Activated CD4-positive, alpha-beta T cell treated with anti-CD3 and anti-CD28 coated beads for 24 hours (primary cell): ENCODE data around the gene STN1.

Experiments
- DNase-seq, 2 donors: peaks; one replicate each; pipeline ENCODE4 v3.0.0-alpha.2; 2020; ENCODE audit warnings: low read depth in 2 of 2

Gene STN1, protein sequence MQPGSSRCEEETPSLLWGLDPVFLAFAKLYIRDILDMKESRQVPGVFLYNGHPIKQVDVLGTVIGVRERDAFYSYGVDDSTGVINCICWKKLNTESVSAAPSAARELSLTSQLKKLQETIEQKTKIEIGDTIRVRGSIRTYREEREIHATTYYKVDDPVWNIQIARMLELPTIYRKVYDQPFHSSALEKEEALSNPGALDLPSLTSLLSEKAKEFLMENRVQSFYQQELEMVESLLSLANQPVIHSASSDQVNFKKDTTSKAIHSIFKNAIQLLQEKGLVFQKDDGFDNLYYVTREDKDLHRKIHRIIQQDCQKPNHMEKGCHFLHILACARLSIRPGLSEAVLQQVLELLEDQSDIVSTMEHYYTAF

DNA sequence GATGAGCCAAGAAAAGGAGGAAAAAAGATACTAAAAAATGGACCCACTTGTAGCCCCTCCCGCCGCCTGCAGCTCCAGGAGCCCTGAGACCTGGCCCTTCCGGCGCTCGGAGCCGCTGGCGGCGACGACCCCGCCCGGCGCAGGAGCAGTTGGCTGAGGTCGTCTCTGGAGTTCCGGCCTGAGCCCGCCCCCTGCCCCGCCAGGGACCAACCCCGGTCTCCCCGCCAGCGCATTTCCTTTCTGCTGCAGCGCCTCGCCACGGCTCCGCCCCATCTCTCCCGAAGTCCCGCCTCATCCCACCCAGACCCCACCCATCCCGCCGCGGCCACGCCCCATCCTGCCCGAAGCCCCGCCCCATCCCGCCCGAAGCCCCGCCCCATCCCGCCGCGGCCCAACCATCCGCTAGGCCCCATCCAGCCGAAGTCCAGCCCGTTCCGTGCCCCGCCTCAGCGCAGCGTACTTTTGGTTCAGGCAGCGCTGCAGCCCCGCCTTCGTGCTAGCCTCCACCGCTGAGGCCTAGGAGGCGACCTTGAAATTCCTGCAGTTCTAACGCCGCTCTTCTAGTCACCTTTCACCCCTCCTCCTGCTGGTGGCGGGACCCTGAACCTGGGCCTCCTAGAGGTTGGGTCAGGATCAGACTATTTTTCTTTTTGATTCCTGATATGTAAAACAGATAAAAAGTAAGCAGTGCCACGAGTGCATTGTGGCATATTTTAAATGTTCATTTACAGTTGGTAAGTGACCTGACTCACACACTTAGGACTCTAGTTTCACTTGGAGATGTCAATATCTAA lies at the start of gene STN1:
Gene STN1 (minus strand): TSS at position 132 of the 794 bp plus-strand sequence. CDS start 590 bp downstream, outside the sequence.
- peak; percentile 91 to 94 for DNase-seq

DNA sequence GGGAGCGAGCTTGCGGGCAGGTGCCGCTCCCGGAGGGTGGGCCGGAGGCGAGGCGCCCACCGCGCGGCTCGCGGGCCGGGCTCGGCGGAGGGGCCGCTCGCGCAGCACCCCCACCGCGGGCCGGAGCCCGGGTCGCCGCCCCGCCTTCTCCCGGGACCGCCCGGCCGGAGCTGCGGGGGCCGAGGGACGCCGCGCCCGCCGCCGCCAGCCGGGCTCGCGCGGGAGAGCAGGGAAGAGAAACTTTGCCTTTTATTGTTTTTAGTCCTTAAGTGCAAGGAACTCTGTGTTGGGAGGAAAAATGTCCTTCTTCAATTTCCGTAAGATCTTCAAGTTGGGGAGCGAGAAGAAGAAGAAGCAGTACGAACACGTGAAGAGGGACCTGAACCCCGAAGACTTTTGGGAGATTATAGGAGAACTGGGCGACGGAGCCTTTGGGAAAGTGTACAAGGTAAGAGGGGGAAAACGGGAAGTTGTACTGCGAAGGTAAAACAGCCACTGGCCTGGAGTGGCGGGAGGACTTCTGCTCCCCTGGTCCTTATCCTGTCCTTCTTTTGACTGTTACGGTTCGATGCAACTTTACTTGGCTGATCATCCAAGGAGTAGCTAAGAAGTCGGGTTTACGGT lies 49.6 kb upstream of the STN1 start:
- no peak for DNase-seq

DNA sequence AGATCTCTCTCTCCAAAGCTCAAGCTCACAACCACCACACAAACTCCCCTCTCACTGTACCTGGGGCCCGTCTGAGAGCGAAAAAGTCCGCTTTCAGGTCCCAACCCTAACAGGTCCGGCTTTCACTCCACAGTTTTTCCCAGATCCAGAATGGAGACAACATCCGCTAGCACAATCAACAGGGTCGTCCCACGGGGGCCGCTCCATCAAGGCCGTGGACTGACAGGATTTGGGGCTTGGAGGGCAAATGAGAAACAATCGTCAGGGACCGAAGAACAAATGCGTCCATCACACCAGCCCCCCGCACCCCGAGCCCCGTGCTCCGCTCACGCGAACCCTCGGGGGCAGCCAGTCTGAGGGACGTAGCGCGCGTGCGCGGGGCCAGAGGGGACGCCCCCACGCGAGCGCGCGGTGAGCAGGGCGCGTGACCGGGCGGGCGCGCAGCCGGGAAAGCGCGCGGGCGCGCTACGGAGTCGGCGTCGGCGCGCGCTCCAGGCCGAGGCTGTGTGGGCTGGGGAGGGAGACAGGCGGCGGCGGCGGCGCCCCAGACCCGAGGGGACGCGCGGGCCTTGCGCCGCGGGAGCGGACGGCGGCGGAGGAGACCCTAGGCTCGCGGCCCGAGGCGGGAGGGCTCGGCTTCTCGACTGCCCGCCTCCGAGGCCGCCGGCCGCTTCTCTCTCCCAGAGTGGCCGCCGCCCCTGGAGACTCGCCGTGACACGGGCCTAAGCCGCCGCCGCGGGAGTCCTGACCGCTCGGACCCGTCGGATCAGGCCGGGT lies 48.9 kb upstream of the STN1 start, which contains the start of gene SLK:
Gene SLK (plus strand): TSS at position 470 of the 777 bp plus-strand sequence. CDS start 606 bp downstream, outside the sequence.
- DNase-seq: peak; percentile 66 to 67

DNA sequence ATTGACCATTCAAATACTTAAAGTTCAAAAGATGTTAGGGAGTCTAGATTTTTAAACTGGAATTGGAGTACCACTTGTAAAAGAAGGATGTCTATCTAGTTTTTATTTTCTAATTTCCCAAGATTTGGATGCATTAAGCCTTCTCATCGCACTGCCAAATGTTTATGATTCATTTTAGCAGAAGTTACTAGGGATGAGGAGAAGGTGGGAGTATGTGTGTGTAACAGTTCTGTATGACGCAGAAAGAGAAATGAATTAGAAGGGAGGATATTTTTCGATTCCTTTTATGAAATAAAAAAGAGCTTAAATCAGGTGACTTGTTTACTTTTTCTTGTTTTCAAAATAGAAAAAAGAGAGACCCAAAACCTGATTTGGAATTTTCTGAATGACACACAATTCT lies 42.1 kb upstream of the STN1 start:
- no peak for DNase-seq

DNA sequence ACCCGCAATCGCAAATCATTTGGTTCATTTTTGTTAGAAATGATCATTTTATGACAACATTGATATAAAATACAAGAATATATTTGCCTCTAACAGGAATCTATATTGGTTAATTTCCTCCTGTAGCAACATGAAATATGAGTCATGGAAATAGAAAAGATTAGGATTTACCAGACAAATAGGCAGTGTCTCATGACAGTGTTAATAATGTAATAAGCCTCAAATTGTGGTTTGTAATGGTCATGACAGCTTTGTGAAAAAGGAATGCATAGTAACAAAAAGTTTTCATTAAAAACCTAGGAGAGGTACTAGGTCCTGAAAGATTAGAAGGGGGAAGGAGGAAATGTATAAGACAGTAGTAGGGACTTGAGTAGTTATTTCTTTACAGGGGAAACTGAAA lies 41.0 kb upstream of the STN1 start:
- no peak for DNase-seq

DNA sequence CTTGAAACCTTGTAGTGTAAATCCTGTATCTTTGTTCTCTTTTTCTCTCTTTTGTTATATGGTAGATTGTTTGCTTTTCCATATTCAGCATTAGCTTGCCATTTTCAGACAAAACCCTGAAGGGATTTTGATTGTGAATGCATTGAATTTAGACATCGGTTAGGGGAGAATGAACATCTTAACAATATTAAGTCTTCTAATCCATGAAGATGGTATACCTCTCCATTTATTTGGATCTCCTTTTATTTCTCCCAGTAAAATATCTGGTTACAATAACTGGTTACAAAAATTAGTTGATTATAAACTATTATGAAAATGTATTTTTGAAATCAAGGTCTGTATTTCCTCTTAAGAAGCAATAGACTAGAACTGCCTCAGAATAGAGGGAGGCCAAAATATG lies 36.6 kb upstream of the STN1 start:
- no peak for DNase-seq

DNA sequence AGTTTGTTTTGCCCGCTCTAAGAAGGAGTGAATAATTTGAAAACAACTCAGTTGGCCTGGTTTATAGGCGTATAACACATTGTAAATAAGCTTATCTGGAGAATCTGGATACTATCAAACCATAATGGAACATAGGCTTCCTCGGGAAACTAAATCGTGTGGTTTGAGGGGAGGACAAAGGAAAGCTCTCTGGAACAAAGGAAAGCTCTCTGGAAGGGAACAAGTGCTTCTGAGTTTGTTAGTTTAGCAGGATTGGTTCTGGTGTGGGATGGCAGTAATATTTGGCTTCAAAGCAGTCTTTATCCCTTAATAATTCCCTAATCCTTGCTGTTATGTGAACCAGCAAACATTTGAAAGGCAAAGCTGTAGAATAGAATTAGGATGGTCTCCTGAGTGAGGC lies 34.0 kb upstream of the STN1 start:
- no peak for DNase-seq

DNA sequence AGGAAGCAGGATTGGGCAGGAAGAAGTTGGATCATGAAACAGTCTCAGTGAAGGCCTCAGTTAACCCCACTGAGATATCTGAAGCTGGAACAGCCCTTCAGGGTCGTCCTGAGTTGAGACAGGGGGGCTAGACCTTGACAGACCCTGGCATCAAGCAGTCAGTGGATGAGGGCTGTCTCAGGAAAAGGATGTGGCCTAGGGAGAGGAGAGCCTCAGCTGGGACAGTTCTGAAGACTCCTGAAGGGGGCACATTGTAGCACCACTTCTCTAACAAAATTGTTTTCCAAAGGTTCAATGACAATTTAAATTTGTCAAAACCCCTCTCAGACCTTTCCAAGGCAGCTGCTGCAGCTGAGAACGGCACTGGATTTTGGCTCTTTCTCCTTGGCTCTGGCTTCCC lies 33.2 kb upstream of the STN1 start:
- no peak for DNase-seq

DNA sequence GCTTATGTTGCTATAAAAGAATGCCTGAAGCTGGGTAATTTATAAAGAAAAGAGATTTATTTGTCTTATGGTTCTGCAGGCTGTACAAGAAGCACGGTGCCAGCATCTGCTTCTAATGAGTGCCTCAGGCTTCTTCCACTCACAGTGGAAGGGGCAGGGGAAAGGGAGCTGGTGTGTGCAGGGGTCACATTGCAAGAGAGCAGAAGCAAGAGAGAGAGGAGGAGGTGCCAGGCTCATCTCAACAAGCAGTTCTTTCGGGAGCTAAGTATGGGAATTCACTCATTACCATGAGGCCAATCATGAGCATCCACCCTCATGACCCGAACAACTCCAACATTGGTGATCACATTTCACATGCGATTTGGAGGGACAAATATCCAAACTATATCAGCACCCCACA lies 31.7 kb upstream of the STN1 start:
- no peak for DNase-seq

DNA sequence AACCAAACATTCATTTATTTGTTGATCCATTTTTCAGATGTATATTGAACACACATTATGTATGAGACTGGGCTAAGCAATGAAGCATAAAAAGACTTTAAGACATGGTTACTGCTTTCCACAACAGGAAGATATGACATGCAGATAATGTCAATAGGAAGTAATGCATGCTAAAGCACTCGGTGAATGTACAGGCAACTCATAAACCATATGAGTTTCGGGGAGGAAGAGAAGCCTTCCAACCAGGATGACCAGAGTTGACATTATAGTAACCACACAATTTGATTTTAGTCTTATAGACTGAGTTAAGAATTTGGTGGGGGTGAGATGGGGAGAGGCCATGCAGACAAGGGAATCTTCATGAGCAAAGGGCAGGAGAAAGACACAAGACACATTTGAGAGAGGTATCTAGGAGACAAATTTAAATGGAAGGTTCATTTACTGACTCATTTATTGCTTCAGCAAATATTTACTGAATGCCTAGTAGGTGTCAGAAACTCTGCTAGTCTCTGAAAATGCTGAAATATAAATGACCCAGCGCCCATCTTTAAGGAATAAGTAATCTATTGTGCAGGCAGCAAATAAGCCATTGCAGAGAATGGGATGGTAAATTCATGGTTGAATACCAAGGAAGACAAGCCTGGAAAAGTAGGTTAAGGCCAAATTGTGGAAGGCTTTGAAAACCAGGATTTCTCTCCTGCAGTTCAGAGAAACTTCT lies 30.0 kb upstream of the STN1 start:
- no peak for DNase-seq

DNA sequence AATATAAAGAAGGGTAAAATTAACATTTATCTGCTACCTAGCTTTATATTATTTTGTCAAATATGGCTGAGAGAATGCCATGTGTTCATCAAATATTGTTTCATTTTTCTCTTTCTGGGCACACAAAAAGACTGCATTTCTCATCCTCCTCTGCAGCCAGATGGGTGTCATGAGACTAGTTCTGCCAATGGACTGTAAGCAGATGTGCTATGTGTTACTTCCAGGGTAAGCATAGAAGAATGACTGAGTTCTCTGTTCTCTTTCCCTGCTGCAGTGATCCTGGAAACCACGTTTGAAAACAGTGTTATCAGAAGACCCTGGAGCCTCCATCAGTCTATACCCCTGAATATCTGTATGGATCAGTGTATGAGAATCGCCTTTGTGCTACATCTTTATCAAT lies 24.9 kb upstream of the STN1 start:
- DNase-seq: no peak

DNA sequence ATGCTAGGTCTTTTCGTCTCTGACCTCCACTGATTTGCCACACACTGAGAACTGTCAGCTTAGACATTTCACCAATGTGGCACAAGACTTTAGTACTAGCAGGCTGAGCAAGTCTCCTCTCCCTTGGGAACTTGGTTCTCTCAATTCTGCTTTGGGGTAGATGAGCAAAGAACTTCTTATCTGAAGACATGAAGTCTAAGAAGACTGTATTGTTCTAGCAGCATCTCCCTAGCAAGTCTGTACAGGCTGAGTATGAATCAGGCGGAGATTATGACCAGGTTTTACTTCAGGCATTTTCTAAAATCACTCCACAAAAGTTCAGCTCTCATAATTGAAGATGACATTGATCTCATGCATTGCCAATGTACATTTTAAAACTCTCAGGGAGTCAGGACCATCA lies 23.8 kb upstream of the STN1 start:
- no peak for DNase-seq

DNA sequence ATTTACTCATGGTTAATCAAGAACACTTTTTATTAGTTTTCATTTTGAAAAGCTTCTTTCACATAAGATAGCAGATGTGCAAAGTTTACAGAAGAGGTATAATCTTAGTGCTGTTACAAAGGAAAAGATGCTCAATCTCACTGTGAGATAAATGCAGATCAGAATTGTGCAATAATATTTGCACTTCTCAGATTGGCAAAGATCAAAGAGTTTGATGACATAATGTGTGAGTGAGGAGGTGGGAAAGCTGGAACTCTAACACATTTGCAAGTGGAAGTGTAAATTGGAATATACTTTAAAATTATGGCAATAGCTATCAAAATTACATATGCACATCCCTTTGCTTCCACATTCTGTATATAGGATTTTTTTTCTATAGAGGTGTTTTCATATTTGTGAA lies 21.5 kb upstream of the STN1 start:
- no peak for DNase-seq

DNA sequence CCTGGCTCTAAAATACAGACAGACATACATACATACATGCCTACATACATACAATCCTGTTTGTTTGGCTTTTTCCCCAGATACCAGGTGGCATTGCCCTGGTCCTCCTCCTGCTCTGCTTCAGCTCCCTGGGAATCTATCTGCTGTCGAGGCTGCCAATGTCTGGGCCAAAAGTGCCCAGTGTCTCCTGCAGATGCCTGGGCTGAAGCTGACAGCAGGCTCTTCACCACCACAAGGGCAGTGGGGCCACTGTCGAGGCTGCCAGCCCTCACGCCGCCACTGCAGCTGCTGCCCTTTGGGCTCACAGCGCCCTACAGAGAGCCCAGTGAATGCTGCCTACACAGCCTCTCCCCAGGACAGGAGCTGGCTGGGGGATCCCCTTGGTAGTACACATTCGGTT lies 18.0 kb upstream of the STN1 start:
- DNase-seq: no peak

DNA sequence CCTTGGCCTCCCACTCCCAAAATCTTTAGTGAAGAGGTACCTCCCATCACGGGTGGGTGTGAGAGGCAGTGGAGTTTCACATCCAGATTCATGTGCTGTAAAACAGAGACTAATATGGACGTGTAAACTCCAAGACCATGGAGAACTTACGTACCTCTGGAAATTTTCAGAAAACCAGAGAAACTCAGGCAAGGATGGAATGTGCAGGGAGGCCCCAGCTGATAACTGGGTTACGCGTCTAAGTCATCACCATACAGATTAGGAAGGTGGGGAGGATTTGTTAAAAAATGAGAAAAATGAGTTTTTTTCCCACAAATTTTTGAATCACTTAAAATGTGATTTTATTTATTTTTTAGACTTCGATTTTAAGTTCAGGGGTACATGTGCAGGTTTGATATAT lies 16.3 kb upstream of the STN1 start:
- DNase-seq: no peak

DNA sequence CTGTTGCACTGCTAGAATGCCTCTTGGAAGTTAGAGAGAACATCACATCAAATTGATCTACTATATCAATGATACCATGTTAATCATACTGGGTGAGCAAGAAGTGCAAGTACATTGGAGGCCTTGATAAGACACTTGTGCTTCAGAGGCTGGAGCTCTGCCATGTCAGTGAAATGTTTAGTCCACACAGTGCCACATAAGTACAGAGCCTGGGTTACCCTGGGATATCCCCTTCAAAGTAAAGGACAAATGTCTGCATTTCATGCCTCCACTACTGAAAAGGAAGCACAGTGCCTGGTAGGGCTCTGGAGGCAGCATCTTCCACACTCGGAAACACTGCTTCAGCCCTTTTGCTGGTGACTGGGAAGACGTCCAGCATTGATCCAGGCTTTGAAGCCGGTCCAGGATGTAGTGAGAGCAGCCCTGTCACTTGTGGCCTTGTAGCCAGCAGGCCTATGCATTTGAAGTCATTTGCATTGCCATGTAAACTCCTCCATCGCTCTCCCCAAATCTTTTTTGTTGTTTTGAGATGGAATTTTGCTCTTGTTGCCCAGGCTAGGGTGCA lies 15.7 kb upstream of the STN1 start:
- no peak for DNase-seq

DNA sequence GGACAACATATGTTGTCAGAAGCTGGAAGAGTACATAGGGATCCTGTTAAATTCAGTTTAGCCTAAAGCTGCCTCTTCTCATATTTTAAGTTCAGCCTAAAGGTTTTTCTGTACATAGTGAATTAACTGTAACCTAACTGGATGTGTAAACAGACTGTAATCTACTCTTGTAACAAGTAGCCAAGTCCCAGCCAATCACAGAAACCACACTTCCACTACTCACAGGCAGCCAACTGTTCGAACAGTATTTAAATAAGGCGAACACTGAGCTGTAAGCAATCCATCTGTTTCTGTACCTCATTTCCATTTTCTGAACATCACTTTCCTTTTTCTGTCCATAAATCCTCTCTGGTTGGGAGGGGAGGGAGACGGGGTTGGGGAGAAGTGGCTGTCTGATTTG lies 15.0 kb upstream of the STN1 start:
- no peak for DNase-seq

DNA sequence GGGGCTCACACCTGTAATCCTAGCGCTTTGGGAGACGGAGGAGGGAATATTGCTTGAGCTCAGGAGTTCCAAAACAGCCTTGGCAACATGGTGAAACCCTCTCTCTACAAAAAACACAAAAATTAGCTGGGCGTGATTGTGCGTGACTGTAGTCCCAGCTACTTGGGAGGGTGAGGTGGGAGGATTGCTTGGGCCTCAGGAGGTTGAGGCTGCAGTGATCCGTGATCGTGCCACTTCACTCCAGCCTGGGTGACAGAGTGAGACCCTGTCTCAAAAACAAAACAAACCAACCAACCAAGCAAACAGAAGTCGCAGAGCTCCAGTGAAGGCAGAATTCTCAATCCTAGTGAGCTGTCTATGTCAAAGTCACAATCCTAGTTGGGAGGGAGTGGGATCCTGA lies 14.3 kb upstream of the STN1 start:
- DNase-seq: no peak

DNA sequence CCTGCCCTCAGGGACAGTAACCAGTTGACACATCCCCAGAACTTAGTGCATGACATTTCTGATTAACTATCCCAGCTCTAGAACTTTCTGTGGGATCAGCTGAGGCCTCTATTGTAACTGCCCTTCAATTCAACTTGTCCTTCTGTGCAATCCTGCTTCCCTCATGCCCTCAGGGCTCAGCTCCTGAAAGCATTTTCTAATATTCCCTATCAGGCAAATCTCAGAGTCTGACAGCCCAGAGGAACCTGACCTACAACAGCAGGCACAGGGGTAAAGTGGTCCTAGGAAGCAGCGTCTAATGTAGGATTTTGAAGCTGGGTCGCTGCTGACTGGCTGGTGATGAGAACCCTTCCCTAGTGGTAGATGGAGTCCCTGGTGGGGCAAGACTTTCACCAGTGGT lies 13.6 kb upstream of the STN1 start:
- DNase-seq: no peak

DNA sequence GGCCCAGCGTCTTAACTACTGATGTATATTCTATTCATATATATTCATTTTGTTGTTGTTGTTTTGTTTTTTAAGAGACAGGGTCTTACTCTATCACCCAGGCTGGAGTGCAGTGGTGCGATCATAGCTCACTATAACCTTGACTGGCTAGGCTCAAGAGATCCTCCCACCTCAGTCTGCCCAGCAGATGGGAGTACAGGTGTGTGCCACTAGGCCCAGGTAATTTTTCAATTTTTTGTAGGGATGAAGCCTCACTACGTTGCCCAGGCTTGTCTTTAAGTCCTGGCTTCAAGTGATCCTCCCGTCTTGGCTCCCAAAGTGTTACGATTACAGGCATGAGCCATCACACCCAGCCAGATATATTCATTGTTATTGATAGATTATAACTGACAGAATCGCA lies 12.9 kb upstream of the STN1 start:
- DNase-seq: no peak

DNA sequence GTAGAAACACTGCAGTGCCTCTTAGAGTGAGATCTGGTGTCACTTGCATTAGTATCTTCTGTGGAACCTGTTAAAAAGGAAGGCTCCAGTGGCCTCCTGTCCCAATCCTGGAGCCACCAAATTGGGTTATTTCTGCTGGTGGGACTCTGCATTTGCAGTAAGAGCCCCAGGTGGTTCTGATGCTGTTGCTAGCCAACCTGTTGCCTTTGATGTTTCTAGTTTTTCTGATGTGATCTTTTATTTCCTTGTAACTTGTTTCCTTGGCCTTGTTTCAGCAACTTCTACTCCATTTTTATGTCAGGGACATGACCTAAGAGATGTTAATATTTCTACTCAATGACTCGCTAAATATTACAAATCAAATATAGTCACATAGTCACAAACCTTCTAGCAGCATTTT lies 12.5 kb upstream of the STN1 start:
- DNase-seq: no peak
